ENCODE data around the gene TEX52. TPM values are rescaled to one million over a fixed set of nuclear protein-coding genes. Genes with fewer than 3 reads are reported as not detected.
A peak's percentile ranks its signal among the peaks of the same experiment; 100 is the strongest.

TEX52 gene
- total and polyA plus RNA-seq, 2 of the 13 experiments (the other 11 are each of a cell fraction or from before 2014, with no cell fraction given) = 0.05 TPM; not detected in 1

DNA sequence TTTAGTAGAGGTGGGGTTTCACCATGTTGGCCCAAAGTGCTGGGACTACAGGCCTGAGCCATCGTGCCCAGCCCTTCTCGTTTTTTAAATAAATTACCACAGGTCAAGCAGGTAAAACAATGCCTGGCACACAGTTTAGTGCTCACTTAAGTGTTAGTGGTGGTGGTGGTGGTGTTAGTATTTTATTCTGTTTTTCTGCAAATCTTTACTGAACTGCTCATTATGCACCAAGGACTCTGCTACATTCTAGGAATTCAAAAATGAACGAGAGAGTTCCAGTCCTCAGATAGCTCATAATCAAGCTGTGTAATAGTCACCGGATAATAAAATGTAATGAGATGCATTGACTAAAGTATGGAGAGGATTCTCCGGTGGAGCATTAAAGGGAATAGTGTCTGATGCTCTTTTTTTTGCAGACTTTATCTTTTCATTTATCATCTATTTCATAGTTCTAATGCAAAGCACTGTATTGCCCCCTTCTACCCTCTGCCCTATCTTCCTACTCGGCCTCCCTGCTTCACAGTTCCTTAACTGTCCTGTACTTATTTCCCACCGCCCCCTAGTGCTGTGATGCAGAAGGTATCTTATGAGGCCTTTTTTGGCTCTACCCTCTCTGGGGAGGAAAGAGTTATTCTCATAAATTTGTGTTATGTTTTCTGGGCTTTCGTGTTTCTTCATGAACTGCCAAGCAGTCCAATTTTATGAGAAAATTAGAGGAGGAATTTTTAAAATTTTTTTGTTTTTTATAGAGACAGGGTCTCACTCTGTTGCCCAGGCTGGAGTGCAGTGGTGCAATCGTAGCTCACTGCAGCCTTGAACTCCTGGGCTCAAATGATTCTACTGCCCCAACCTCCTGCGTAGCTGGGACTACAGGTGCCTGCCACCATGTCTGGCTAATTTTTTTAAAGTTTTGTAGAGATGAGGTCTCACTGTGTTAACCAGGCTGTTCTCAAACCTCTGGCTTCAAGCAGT lies 43.3 kb downstream of the TEX52 start:
- 8% methylated on average over 10 of the region's 10 CpGs for WGBS (ENCODE audit: low lambda C conversion rate)
- in situ Hi-C loops (cut with HindIII; ENCODE audit: extremely low pct_ligation_motif_present, low pct_unique_long_range_greater_than_20kb) (no loop called here), intact Hi-C loops (cut with micrococcal nuclease; ENCODE audit: unreplicated experiment) (no loop called here)
- DNase-seq (ENCODE audit: low spot score) = peak; percentile 69
- peak overlapping the region; percentile 80 to 98 (median 90) for H3K4me3 ChIP-seq (replicated peaks in 1 of 3; ENCODE audit: insufficient read depth in 1 of 3, low read depth in 2 of 3, low read length in 3 of 3)
- ChIA-PET CTCF (ENCODE audit: low intra/inter-chr PET ratio, low total read pairs) (interaction anchor here (1.2 kb wide), 1 partner anchor 74 kb away, joined by 3 read pairs; no protein-coding TSS in a partner anchor), POLR2A (interaction anchor here (1.2 to 1.7 kb wide), 4 partner anchors 15 to 150 kb away, joined by 3 to 9 read pairs (median 6); no protein-coding TSS in a partner anchor)
- peaks cover 16% of the 10 kb centered on the region for H3K79me2 ChIP-seq (ENCODE audit: insufficient read depth, low read length)
- no peaks in the 10 kb centered on the region for H3K9me3 ChIP-seq (ENCODE audit: low read length)
- H2AFZ ChIP-seq (ENCODE audit: low read length) = no peak overlapping the region
- peak overlapping the region; percentile 98 for H3K9ac ChIP-seq (ENCODE audit: insufficient read depth, low read depth, low read length)
- BruUV-seq (replicated peaks) = no TSS peak
- peak overlapping the region; percentile 99 for H3K27ac ChIP-seq (ENCODE audit: extremely low read length, insufficient read depth, low read length)
- peaks cover 0 to 3% of the 10 kb centered on the region in 2 experiments; a peak in 1 of 5 replicates for H3K27me3 ChIP-seq (ENCODE audit: control insufficient read depth in 1 of 2, insufficient read depth in 2 of 2, low read length in 2 of 2)
- peak overlapping the region; percentile 96 for H3K4me2 ChIP-seq (ENCODE audit: low read depth, low read length)
- ATAC-seq = peak; percentile 64
- H3K36me3 ChIP-seq (replicated peaks in 1 of 2; ENCODE audit: control insufficient read depth in 1 of 2, insufficient read depth in 2 of 2, low read length in 2 of 2) = peaks cover 0 to 9% of the 10 kb centered on the region in 2 experiments; a peak in 3 of 5 replicates
- peaks cover 5% of the 10 kb centered on the region; the same call in 1 of the 2 replicates for H4K20me1 ChIP-seq (ENCODE audit: insufficient read depth, low read length)
- FAIRE-seq = no peak
- peaks cover 17% of the 10 kb centered on the region for H3K4me1 ChIP-seq (ENCODE audit: insufficient read depth, low read length)
- TF ChIP-seq PLSCR1 (CRISPR knock-in tag; IDR thresholded peaks at IDR 0.05; ENCODE audit: borderline replicate concordance) (no peak), CBX1 (IDR thresholded peaks at IDR 0.05; ENCODE audit: low read depth) (no peak), ZSCAN31 (CRISPR knock-in tag; IDR thresholded peaks at IDR 0.05; ENCODE audit: low read depth) (no peak), TGIF2 (CRISPR knock-in tag; IDR thresholded peaks at IDR 0.05) (peak; percentile 24; the same call in 1 of the 2 replicates), MYC (CRISPR knock-in tag; IDR thresholded peaks at IDR 0.05; ENCODE audit: borderline replicate concordance) (no peak), SMARCE1 (IDR thresholded peaks at IDR 0.05; ENCODE audit: borderline replicate concordance) (no peak), KAT7 (CRISPR knock-in tag; IDR thresholded peaks at IDR 0.05; ENCODE audit: borderline replicate concordance) (no peak; the same call in 1 of the 2 replicates), KDM5A (IDR thresholded peaks at IDR 0.05; ENCODE audit: borderline replicate concordance, low read length) (peak; percentile 72; the same call in 1 of the 2 replicates), RAD21 (CRISPR knock-in tag; IDR thresholded peaks at IDR 0.05) (peak; percentile 34; the same call in 1 of the 2 replicates), RBFOX2 (IDR thresholded peaks at IDR 0.05; ENCODE audit: low read depth, low read length) (no peak), KMT2A (CRISPR knock-in tag; IDR thresholded peaks at IDR 0.05) (no peak), ZNF224 (CRISPR knock-in tag; IDR thresholded peaks at IDR 0.05) (no peak), KLF11 (CRISPR knock-in tag; IDR thresholded peaks at IDR 0.05) (no peak), SSRP1 (CRISPR knock-in tag; IDR thresholded peaks at IDR 0.05) (no peak)
- TF ChIP-seq, protein P1, sequence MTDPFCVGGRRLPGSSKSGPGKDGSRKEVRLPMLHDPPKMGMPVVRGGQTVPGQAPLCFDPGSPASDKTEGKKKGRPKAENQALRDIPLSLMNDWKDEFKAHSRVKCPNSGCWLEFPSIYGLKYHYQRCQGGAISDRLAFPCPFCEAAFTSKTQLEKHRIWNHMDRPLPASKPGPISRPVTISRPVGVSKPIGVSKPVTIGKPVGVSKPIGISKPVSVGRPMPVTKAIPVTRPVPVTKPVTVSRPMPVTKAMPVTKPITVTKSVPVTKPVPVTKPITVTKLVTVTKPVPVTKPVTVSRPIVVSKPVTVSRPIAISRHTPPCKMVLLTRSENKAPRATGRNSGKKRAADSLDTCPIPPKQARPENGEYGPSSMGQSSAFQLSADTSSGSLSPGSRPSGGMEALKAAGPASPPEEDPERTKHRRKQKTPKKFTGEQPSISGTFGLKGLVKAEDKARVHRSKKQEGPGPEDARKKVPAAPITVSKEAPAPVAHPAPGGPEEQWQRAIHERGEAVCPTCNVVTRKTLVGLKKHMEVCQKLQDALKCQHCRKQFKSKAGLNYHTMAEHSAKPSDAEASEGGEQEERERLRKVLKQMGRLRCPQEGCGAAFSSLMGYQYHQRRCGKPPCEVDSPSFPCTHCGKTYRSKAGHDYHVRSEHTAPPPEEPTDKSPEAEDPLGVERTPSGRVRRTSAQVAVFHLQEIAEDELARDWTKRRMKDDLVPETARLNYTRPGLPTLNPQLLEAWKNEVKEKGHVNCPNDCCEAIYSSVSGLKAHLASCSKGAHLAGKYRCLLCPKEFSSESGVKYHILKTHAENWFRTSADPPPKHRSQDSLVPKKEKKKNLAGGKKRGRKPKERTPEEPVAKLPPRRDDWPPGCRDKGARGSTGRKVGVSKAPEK (CRISPR knock-in tag; IDR thresholded peaks at IDR 0.05; ENCODE audit: borderline replicate concordance) = no peak
- TF ChIP-seq, protein P2, sequence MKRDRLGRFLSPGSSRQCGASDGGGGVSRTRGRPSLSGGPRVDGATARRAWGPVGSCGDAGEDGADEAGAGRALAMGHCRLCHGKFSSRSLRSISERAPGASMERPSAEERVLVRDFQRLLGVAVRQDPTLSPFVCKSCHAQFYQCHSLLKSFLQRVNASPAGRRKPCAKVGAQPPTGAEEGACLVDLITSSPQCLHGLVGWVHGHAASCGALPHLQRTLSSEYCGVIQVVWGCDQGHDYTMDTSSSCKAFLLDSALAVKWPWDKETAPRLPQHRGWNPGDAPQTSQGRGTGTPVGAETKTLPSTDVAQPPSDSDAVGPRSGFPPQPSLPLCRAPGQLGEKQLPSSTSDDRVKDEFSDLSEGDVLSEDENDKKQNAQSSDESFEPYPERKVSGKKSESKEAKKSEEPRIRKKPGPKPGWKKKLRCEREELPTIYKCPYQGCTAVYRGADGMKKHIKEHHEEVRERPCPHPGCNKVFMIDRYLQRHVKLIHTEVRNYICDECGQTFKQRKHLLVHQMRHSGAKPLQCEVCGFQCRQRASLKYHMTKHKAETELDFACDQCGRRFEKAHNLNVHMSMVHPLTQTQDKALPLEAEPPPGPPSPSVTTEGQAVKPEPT (CRISPR knock-in tag; IDR thresholded peaks at IDR 0.05; ENCODE audit: low read depth) = no peak
- TF ChIP-seq, protein P3, sequence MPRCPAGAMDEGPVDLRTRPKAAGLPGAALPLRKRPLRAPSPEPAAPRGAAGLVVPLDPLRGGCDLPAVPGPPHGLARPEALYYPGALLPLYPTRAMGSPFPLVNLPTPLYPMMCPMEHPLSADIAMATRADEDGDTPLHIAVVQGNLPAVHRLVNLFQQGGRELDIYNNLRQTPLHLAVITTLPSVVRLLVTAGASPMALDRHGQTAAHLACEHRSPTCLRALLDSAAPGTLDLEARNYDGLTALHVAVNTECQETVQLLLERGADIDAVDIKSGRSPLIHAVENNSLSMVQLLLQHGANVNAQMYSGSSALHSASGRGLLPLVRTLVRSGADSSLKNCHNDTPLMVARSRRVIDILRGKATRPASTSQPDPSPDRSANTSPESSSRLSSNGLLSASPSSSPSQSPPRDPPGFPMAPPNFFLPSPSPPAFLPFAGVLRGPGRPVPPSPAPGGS (CRISPR knock-in tag; IDR thresholded peaks at IDR 0.05) = no peak

All from HepG2 (cell line).